ENCODE results near the gene GLS. TPM values are rescaled to one million over a fixed set of nuclear protein-coding genes. Genes with fewer than 3 reads are reported as not detected.

Gene GLS
- total RNA-seq, 2 experiments from 2014 or later = 175 to 187 TPM

GRCh38 chr2:190977505-190977904 lies 96.9 kb downstream of the GLS start:
- no peak for ATAC-seq (ENCODE audit: low read depth)
- DNase-seq = no peak
- Mint-ChIP-seq H3K4me1 (peaks cover 37% of the 10 kb centered on the region), H3K36me3 (peaks cover 79% of the 10 kb centered on the region), H3K27me3 (no peaks in the 10 kb centered on the region), H3K9me3 (no peaks in the 10 kb centered on the region), H3K4me3 (no peak overlapping the region), H3K27ac (peak overlapping the region; percentile 63)
- POLR2A ChIA-PET = interaction anchor here (1.0 to 1.8 kb wide), 2 partner anchors 10 to 11 kb away, joined by 4 to 10 read pairs; no protein-coding TSS in a partner anchor

- Mint-ChIP-seq H3K4me1 (peaks cover 44% of the 10 kb centered on the region), H3K36me3 (peaks cover 81% of the 10 kb centered on the region), H3K4me3 (no peak overlapping the region), H3K9me3 (no peaks in the 10 kb centered on the region), H3K27ac (peak overlapping the region; percentile 24), H3K27me3 (no peaks in the 10 kb centered on the region)
- DNase-seq = no peak
- POLR2A ChIA-PET = interaction anchor here (1.1 to 2.2 kb wide), 3 partner anchors 9 to 14 kb away, joined by 3 to 8 read pairs (median 4); no protein-coding TSS in a partner anchor
- no peak for ATAC-seq (ENCODE audit: low read depth)
Measured at GRCh38 chr2:190978389-190979053, 97.9 kb downstream of the GLS start.

GRCh38 chr2:190979906-190980629 lies 99.4 kb downstream of the GLS start:
- POLR2A ChIA-PET = interaction anchor here (1.2 to 2.2 kb wide), 4 partner anchors 9 to 32 kb away, joined by 3 to 8 read pairs (median 6); no protein-coding TSS in a partner anchor
- Mint-ChIP-seq H3K27ac (peak overlapping the region; percentile 27), H3K4me3 (no peak overlapping the region), H3K36me3 (peaks cover 79% of the 10 kb centered on the region), H3K9me3 (no peaks in the 10 kb centered on the region), H3K27me3 (no peaks in the 10 kb centered on the region), H3K4me1 (peaks cover 48% of the 10 kb centered on the region)
- no peak for ATAC-seq (ENCODE audit: low read depth)
- DNase-seq = no peak

- POLR2A ChIA-PET = interaction anchor here (0.6 to 2.1 kb wide), 2 partner anchors 9 to 51 kb away, joined by 4 to 7 read pairs; no protein-coding TSS in a partner anchor
- Mint-ChIP-seq H3K9me3 (no peaks in the 10 kb centered on the region), H3K36me3 (peaks cover 78% of the 10 kb centered on the region), H3K4me1 (peaks cover 52% of the 10 kb centered on the region), H3K27ac (peak overlapping the region; percentile 44), H3K27me3 (no peaks in the 10 kb centered on the region), H3K4me3 (no peak overlapping the region)
- DNase-seq (no peak), ATAC-seq (ENCODE audit: low read depth) (no peak)
Measured at GRCh38 chr2:190980630-190981209, 100.1 kb downstream of the GLS start.

- H3K4me1 Mint-ChIP-seq = peaks cover 57% of the 10 kb centered on the region
- DNase-seq = no peak
- H3K4me3 Mint-ChIP-seq = no peak overlapping the region
- H3K27ac Mint-ChIP-seq = peak overlapping the region; percentile 44
- no peaks in the 10 kb centered on the region for H3K9me3 Mint-ChIP-seq
- no peak for ATAC-seq (ENCODE audit: low read depth)
- H3K36me3 Mint-ChIP-seq = peaks cover 80% of the 10 kb centered on the region
- POLR2A ChIA-PET = interaction anchor here (0.6 to 2.1 kb wide), 3 partner anchors 9 to 52 kb away, joined by 4 to 8 read pairs (median 7); partner anchors contain the start of gene STAT1
- H3K27me3 Mint-ChIP-seq = no peaks in the 10 kb centered on the region
Measured at GRCh38 chr2:190981333-190981732, 100.7 kb downstream of the GLS start.

GRCh38 chr2:190981733-190982132 lies 101.1 kb downstream of the GLS start:
- DNase-seq (no peak), ATAC-seq (ENCODE audit: low read depth) (no peak)
- Mint-ChIP-seq H3K4me1 (peaks cover 58% of the 10 kb centered on the region), H3K36me3 (peaks cover 79% of the 10 kb centered on the region), H3K9me3 (no peaks in the 10 kb centered on the region), H3K4me3 (no peak overlapping the region), H3K27ac (peak overlapping the region; percentile 36), H3K27me3 (no peaks in the 10 kb centered on the region)
- POLR2A ChIA-PET = interaction anchor here (1.7 to 2.1 kb wide), 3 partner anchors 8 to 32 kb away, joined by 5 to 8 read pairs (median 7); partner anchors contain the start of gene STAT1

GRCh38 chr2:190982262-190983034 lies 101.8 kb downstream of the GLS start:
- peak overlapping the region; percentile 62 for H3K27ac Mint-ChIP-seq
- DNase-seq (no peak), ATAC-seq (ENCODE audit: low read depth) (no peak)
- no peaks in the 10 kb centered on the region for H3K27me3 Mint-ChIP-seq
- POLR2A ChIA-PET = interaction anchor here (1.5 to 2.0 kb wide), 3 partner anchors 20 to 31 kb away, joined by 3 to 8 read pairs (median 5); partner anchors contain the start of gene STAT1
- no peak overlapping the region for H3K4me3 Mint-ChIP-seq
- H3K9me3 Mint-ChIP-seq = no peaks in the 10 kb centered on the region
- H3K4me1 Mint-ChIP-seq = peaks cover 60% of the 10 kb centered on the region
- H3K36me3 Mint-ChIP-seq = peaks cover 80% of the 10 kb centered on the region

- no peaks in the 10 kb centered on the region for H3K9me3 Mint-ChIP-seq
- peak overlapping the region; percentile 8 for H3K4me3 Mint-ChIP-seq
- H3K27me3 Mint-ChIP-seq = no peaks in the 10 kb centered on the region
- peak; percentile 41 for ATAC-seq (ENCODE audit: low read depth)
- H3K36me3 Mint-ChIP-seq = peaks cover 75% of the 10 kb centered on the region
- POLR2A ChIA-PET = interaction anchor here (1.1 to 2.8 kb wide), 4 partner anchors 9 to 36 kb away, joined by 3 to 12 read pairs (median 4); no protein-coding TSS in a partner anchor
- peak overlapping the region; percentile 52 for H3K27ac Mint-ChIP-seq
- no peak for DNase-seq
- H3K4me1 Mint-ChIP-seq = peaks cover 57% of the 10 kb centered on the region
Measured at GRCh38 chr2:190984595-190984994, 104.0 kb downstream of the GLS start.

GRCh38 chr2:190986221-190986953 lies 105.8 kb downstream of the GLS start:
- peak overlapping the region; percentile 78 for H3K27ac Mint-ChIP-seq
- POLR2A ChIA-PET = interaction anchor here (1.0 to 2.8 kb wide), 4 partner anchors 11 to 26 kb away, joined by 3 to 12 read pairs (median 4); no protein-coding TSS in a partner anchor
- peaks cover 52% of the 10 kb centered on the region for H3K4me1 Mint-ChIP-seq
- H3K36me3 Mint-ChIP-seq = peaks cover 73% of the 10 kb centered on the region
- DNase-seq = no peak
- no peaks in the 10 kb centered on the region for H3K27me3 Mint-ChIP-seq
- H3K9me3 Mint-ChIP-seq = no peaks in the 10 kb centered on the region
- H3K4me3 Mint-ChIP-seq = no peak overlapping the region
- no peak for ATAC-seq (ENCODE audit: low read depth)

GRCh38 chr2:190987116-190987515 lies 106.5 kb downstream of the GLS start:
- H3K27me3 Mint-ChIP-seq = no peaks in the 10 kb centered on the region
- peak overlapping the region; percentile 30 for H3K27ac Mint-ChIP-seq
- DNase-seq (no peak), ATAC-seq (ENCODE audit: low read depth) (no peak)
- no peaks in the 10 kb centered on the region for H3K9me3 Mint-ChIP-seq
- H3K4me1 Mint-ChIP-seq = peaks cover 54% of the 10 kb centered on the region
- H3K36me3 Mint-ChIP-seq = peaks cover 67% of the 10 kb centered on the region
- H3K4me3 Mint-ChIP-seq = no peak overlapping the region
- POLR2A ChIA-PET = interaction anchor here (1.3 to 3.2 kb wide), 7 partner anchors 10 to 27 kb away, joined by 4 to 12 read pairs (median 6); partner anchors contain the start of gene STAT1

GRCh38 chr2:190987938-190988337 lies 107.3 kb downstream of the GLS start:
- no peak for ATAC-seq (ENCODE audit: low read depth)
- peak overlapping the region; percentile 43 for H3K27ac Mint-ChIP-seq
- DNase-seq = no peak
- peaks cover 51% of the 10 kb centered on the region for H3K4me1 Mint-ChIP-seq
- no peak overlapping the region for H3K4me3 Mint-ChIP-seq
- no peaks in the 10 kb centered on the region for H3K9me3 Mint-ChIP-seq
- H3K36me3 Mint-ChIP-seq = peaks cover 65% of the 10 kb centered on the region
- POLR2A ChIA-PET = interaction anchor here (1.2 to 3.2 kb wide), 8 partner anchors 9 to 26 kb away, joined by 3 to 12 read pairs (median 6); partner anchors contain the start of gene STAT1
- H3K27me3 Mint-ChIP-seq = no peaks in the 10 kb centered on the region

- POLR2A ChIA-PET = interaction anchor here (0.8 to 3.2 kb wide), 5 partner anchors 9 to 25 kb away, joined by 3 to 12 read pairs (median 7); partner anchors contain the start of gene STAT1
- H3K4me1 Mint-ChIP-seq = peaks cover 54% of the 10 kb centered on the region
Measured at GRCh38 chr2:190988910-190989309, 108.3 kb downstream of the GLS start.

More at GRCh38 chr2:190988910-190989309, 108.3 kb downstream of the GLS start:
- no peaks in the 10 kb centered on the region for H3K9me3 Mint-ChIP-seq
- peak overlapping the region; percentile 38 for H3K27ac Mint-ChIP-seq
- no peak for DNase-seq
- peaks cover 71% of the 10 kb centered on the region for H3K36me3 Mint-ChIP-seq
- ATAC-seq (ENCODE audit: low read depth) = no peak
- H3K27me3 Mint-ChIP-seq = no peaks in the 10 kb centered on the region
- no peak overlapping the region for H3K4me3 Mint-ChIP-seq

All from activated naive CD8-positive, alpha-beta T cell treated with anti-CD3 and anti-CD28 coated beads, Interleukin-2, amount 10 ng/mL, durations not matched to agents 7 days and 5 days (primary cell).